ENCODE results near the gene TESK2. TPM values are rescaled to one million over a fixed set of nuclear protein-coding genes. Genes with fewer than 3 reads are reported as not detected.
A peak's percentile ranks its signal among the peaks of the same experiment; 100 is the strongest.
"Not testable (repeated sequence)": the region's sequence is repeated elsewhere in the genome, so short reads cannot be mapped to it uniquely, and the experiment has no call there.

TESK2 gene
- total and polyA plus RNA-seq, 2 of the 8 experiments (the other 6 are each of a cell fraction or from before 2014, with no cell fraction given) = 10.8 to 12.6 TPM

- not testable (repeated sequence) for H2AFZ ChIP-seq (ENCODE audit: low read length); H3K4me2 ChIP-seq (ENCODE audit: insufficient read depth in 1 of 2, low read depth in 2 of 2, low read length in 2 of 2); H4K8ac ChIP-seq (ENCODE audit: extremely low read depth, insufficient read depth, low read length); H3K23ac ChIP-seq (ENCODE audit: insufficient read length); H3K9me3 ChIP-seq (ENCODE audit: insufficient read depth in 2 of 2, low read depth in 1 of 2, low read length in 1 of 2); H3K27me3 ChIP-seq (replicated peaks in 1 of 4; ENCODE audit: control insufficient read depth in 3 of 4, extremely low read depth in 1 of 4, insufficient read depth in 3 of 4, low read length in 3 of 4); H2BK120ac ChIP-seq (replicated peaks; ENCODE audit: low read depth, low read length); H3K56ac ChIP-seq (replicated peaks; ENCODE audit: insufficient read length, low read depth, low read length); H3K14ac ChIP-seq (ENCODE audit: insufficient read length); H2AK5ac ChIP-seq (ENCODE audit: low read depth, low read length); H2BK15ac ChIP-seq (ENCODE audit: low read length); H3K18ac ChIP-seq (ENCODE audit: extremely low read depth, low read length); H3K4ac ChIP-seq (replicated peaks; ENCODE audit: insufficient read length, low read depth, low read length); H3K4me1 ChIP-seq (replicated peaks in 1 of 4; ENCODE audit: control insufficient read depth in 3 of 4, insufficient read depth in 4 of 4, low read length in 3 of 4); H2BK5ac ChIP-seq (ENCODE audit: low read depth, low read length); H3K9ac ChIP-seq (replicated peaks in 1 of 4; ENCODE audit: extremely low read depth in 1 of 4, low read depth in 3 of 4, low read length in 3 of 4); H3K23me2 ChIP-seq (ENCODE audit: low read depth, low read length); H3K27ac ChIP-seq (ENCODE audit: low read depth, low read length); H4K91ac ChIP-seq (replicated peaks; ENCODE audit: insufficient read length, low read length); DNase-seq (ENCODE audit: low read depth in 1 of 2, low spot score in 2 of 2); H3K79me1 ChIP-seq (ENCODE audit: low read depth, low read length); FAIRE-seq; H4K5ac ChIP-seq (ENCODE audit: insufficient read length, low read depth, low read length); H2BK12ac ChIP-seq (ENCODE audit: low read depth, low read length); H2BK20ac ChIP-seq (ENCODE audit: low read length)
- H4K20me1 ChIP-seq (replicated peaks in 1 of 2; ENCODE audit: control insufficient read depth in 1 of 2, insufficient read depth in 2 of 2, low read length in 2 of 2) = peaks cover 20 to 29% of the 10 kb centered on the region in 2 experiments
- peaks cover 30 to 61% of the 10 kb centered on the region in 2 experiments for H3K79me2 ChIP-seq (ENCODE audit: control insufficient read depth in 1 of 2, insufficient read depth in 2 of 2, low read length in 2 of 2)
- 90% methylated on average over 3 of the region's 4 CpGs; no CpG with 5 or more reads in 1 of the 2 experiments for WGBS, 2 experiments (ENCODE audit: extremely low coverage in 1 of 2, insufficient coverage in 1 of 2, insufficient read length in 1 of 2, insufficient replicate concordance in 2 of 2, low coverage in 1 of 2, low lambda C conversion rate in 2 of 2, missing lambda C conversion rate in 1 of 2)
- H3K36me3 ChIP-seq (ENCODE audit: control insufficient read depth in 2 of 4, insufficient read depth in 4 of 4, low read length in 3 of 4) = peaks cover 29 to 63% (median 48%) of the 10 kb centered on the region in 4 experiments
- ChIA-PET POLR2A (ENCODE audit: partially characterized antibody) (interaction anchor here (0.9 to 13.3 kb wide), 7 partner anchors 13 to 191 kb away, joined by 3 to 741 read pairs (median 32); partner anchors contain the start of genes AKR1A1, CCDC163, MMACHC and MUTYH), CTCF (ENCODE audit: partially characterized antibody) (interaction anchor here (0.7 to 5.4 kb wide), 7 partner anchors 7 to 51 kb away, joined by 3 to 53 read pairs (median 4); no protein-coding TSS in a partner anchor)
- H3K4me3 ChIP-seq (ENCODE audit: extremely low read depth in 1 of 4, insufficient read depth in 2 of 4, low read depth in 3 of 4, low read length in 4 of 4) = peak overlapping the region in 1 of 4 experiments; percentile 100; a peak in 1 of 8 replicates
Observed at GRCh38 chr1:45518366-45518765, 27.4 kb upstream of the TESK2 start.
